Lung (tissue), 12 donors: ENCODE measurements around the gene ASPSCR1. TPM values are rescaled to one million over a fixed set of nuclear protein-coding genes. Genes with fewer than 3 reads are reported as not detected.

Source experiments
- ATAC-seq: fragments of 200-7000 bp; cut with Tn5 transposase; one replicate; pipeline ENCODE4 v1.9.1; 2020; ENCODE audit warnings: moderate number of reproducible peaks; ENCODE audit not compliant: insufficient read depth, low FRiP score
- DNase-seq, 3 donors: peaks; one replicate each; pipeline ENCODE4 v3.0.0-alpha.2; 2013 to 2017
- H3K27ac ChIP-seq, 2 donors: one replicate each; pipeline ENCODE4 v1.5.1; 2013; ENCODE audit warnings: mild to moderate bottlenecking in 2 of 2, moderate library complexity in 2 of 2, control low read depth in 1 of 2, inconsistent platforms in 1 of 2, low read depth in 1 of 2, low read length in 1 of 2
- H3K27me3 ChIP-seq, 3 donors: one replicate each; pipeline ENCODE4 v1.5.1; 2013; ENCODE audit warnings: low read length in 2 of 3; ENCODE audit not compliant: control insufficient read depth in 3 of 3, insufficient read depth in 3 of 3
- H3K36me3 ChIP-seq, 4 donors: one replicate each; pipeline ENCODE4 v1.5.1; 2013; ENCODE audit warnings: low read length in 4 of 4, mild to moderate bottlenecking in 1 of 4, moderate library complexity in 1 of 4; ENCODE audit not compliant: control insufficient read depth in 4 of 4, insufficient read depth in 4 of 4
- H3K4me1 ChIP-seq, 5 donors: one replicate each; pipeline ENCODE4 v1.5.1; 2013; ENCODE audit warnings: low read length in 5 of 5, mild to moderate bottlenecking in 2 of 5, moderate library complexity in 1 of 5; ENCODE audit not compliant: control insufficient read depth in 5 of 5, insufficient read depth in 5 of 5
- H3K4me3 ChIP-seq: one replicate; pipeline ENCODE4 v1.5.1; 2013; ENCODE audit warnings: mild to moderate bottlenecking, control low read depth, moderate library complexity
- H3K9ac ChIP-seq, 2 donors: one replicate each; pipeline ENCODE4 v1.5.1; 2013; ENCODE audit warnings: low read length in 2 of 2, control low read depth in 1 of 2; ENCODE audit not compliant: insufficient read depth in 1 of 2
- H3K9me3 ChIP-seq, 4 donors: one replicate each; pipeline ENCODE4 v1.5.1; 2013; ENCODE audit warnings: low read length in 3 of 4, mild to moderate bottlenecking in 1 of 4, moderate library complexity in 1 of 4; ENCODE audit not compliant: control insufficient read depth in 4 of 4, insufficient read depth in 3 of 4
- WGBS, 2 donors: extraction: QIAGEN DNeasy Blood & Tissue Kit; methylation state at CpG; one replicate each; pipeline ENCODE4 v1.1.7; 2013; 5-methylcytosine and 5-hydroxymethylcytosine counted together
- polyA plus RNA-seq, 2 donors: library from polyadenylated mRNA; stranded (reverse); fragments of 200-250 nt; gene quantifications; one replicate each; pipeline ENCODE4 v1.2.1, GENCODE V29; 2013
- total RNA-seq, 2 donors: library from RNA; depleted of rRNA in 1 of 2; stranded (reverse); fragments of >200 nt in 1 of 2; gene quantifications; one replicate each; pipeline ENCODE4 v1.2.1, GENCODE V29; 2014 to 2021
- TF ChIP-seq, protein P1 (sequence below): IDR thresholded peaks from 2 replicates; pipeline ENCODE4 v1.5.1; 2012; ENCODE audit warnings: mild to moderate bottlenecking; ENCODE audit errors: control extremely low read depth, extremely low read depth
- donor health status: control.
- donor health status: control.
- donor health status: Bipolar disorder and iron deficiency.
- donor health status: healthy.
- donor health status: DM: yes; HTN: yes; CAD: no.

Gene ASPSCR1
- total and polyA plus RNA-seq, 4 donors = 22.9 to 68.6 (median 42.4) TPM

GRCh38 chr17:81944858-81945257 lies 32.6 kb upstream of the ASPSCR1 start:
- Histone ChIP-seq H3K4me3 (no peak overlapping the region), H3K9me3 (no peaks in the 10 kb centered on the region), H3K4me1 (peaks cover 0 to 2% (median 0%) of the 10 kb centered on the region in 5 donors), H3K27me3 (peaks cover 0 to 6% (median 3%) of the 10 kb centered on the region in 3 donors), H3K27ac (no peak overlapping the region), H3K36me3 (no peaks in the 10 kb centered on the region), H3K9ac (no peak overlapping the region)
- DNase-seq (no peak), ATAC-seq (no peak)
- WGBS, 2 donors = 84 to 85% methylated on average over 9 of the region's 9 CpGs
- TF ChIP-seq, protein P1, sequence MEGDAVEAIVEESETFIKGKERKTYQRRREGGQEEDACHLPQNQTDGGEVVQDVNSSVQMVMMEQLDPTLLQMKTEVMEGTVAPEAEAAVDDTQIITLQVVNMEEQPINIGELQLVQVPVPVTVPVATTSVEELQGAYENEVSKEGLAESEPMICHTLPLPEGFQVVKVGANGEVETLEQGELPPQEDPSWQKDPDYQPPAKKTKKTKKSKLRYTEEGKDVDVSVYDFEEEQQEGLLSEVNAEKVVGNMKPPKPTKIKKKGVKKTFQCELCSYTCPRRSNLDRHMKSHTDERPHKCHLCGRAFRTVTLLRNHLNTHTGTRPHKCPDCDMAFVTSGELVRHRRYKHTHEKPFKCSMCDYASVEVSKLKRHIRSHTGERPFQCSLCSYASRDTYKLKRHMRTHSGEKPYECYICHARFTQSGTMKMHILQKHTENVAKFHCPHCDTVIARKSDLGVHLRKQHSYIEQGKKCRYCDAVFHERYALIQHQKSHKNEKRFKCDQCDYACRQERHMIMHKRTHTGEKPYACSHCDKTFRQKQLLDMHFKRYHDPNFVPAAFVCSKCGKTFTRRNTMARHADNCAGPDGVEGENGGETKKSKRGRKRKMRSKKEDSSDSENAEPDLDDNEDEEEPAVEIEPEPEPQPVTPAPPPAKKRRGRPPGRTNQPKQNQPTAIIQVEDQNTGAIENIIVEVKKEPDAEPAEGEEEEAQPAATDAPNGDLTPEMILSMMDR = no peak

DNA sequence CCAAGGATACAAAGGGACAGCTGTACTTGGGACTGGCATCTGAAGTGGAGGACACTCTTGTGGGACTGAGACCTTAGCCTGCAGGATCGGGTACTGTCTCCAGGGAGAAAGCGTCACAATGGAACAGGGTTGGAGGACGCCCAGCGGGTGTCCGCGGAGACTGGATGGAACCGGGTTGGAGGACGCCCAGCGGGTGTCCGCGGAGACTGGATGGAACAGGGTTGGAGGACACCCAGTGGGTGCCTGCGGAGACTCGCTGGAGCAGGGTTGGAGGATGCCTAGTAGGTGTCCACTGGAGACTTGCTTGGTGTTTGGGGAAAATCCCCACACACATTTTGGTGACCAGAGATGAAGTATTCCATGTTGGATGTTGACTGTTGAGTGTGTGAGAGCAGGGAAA lies 30.2 kb upstream of the ASPSCR1 start, which contains the start of gene MYADML2:
TSS of gene MYADML2 (minus strand) at position 45 of the 400 bp plus-strand sequence. CDS start 5,492 bp downstream, outside the sequence.
- ATAC-seq (no peak), DNase-seq (no peak)
- Histone ChIP-seq H3K27me3 (peaks cover 0 to 4% (median 0%) of the 10 kb centered on the region in 3 donors), H3K9ac (no peak within 1 kb of the TSS), H3K9me3 (no peaks in the 10 kb centered on the region), H3K27ac (no peak within 1 kb of the TSS), H3K4me1 (no peaks in the 10 kb centered on the region), H3K4me3 (no peak within 1 kb of the TSS), H3K36me3 (no peaks in the 10 kb centered on the region)
- WGBS, 2 donors = 88 to 93% methylated on average over 13 of the region's 13 CpGs
- TF ChIP-seq, protein P1 = no peak

DNA sequence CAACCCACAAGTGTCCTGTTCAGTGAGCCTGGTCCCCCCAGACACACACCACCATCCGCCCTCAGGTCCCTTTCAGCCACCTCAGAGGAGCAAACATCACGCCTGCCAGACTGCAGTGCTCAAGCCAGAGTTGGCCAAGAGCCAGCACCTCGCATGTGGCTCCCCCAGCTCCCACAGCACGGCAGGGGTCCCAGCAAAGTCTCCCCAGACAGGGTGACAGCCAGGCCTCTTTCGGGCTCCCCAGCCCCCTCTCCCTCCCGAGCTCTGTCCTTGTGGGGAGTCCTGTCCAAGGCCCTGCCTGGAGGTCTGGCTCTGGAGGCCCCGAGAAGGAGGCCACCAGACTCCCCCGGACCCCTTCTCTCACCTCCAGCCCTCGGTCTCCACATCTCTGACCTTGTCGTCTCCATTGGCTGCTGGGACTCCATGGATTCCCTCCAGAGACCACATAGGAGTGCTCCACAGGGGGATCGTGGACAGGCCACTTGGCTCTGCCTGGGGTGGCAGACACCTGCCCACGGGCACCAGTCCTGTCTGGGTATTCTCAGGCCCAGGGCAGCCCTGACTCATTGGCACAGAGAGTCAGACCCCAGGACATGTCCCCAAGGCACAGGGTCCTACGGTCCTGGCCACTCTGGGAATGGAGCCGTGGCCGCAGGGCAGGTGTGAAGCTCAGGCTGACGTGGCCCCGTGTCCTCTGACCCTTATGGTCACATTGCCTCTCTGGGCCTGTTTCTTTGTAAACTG lies 28.6 kb upstream of the ASPSCR1 start:
- Histone ChIP-seq H3K4me1 (peaks cover 0 to 2% (median 0%) of the 10 kb centered on the region in 5 donors), H3K27me3 (peaks cover 0 to 4% (median 0%) of the 10 kb centered on the region in 3 donors), H3K27ac (no peak overlapping the region), H3K9me3 (no peaks in the 10 kb centered on the region), H3K36me3 (no peaks in the 10 kb centered on the region), H3K4me3 (no peak overlapping the region), H3K9ac (no peak overlapping the region)
- DNase-seq (no peak), ATAC-seq (no peak)
- WGBS, 2 donors = 82 to 88% methylated on average over 17 of the region's 17 CpGs
- TF ChIP-seq, protein P1 = no peak
